GM19351 (cell line): ENCODE data around the gene CNOT8.

ENCODE experiments used
- ATAC-seq: cut with Tn5 transposase; IDR thresholded peaks from one replicate; pipeline ENCODE4 v1.9.1; 2021; ENCODE audit warnings: mild to moderate bottlenecking, moderate library complexity; ENCODE audit not compliant: unreplicated experiment

CNOT8 gene

GRCh38 chr5:154863291-154864080 lies 5.1 kb downstream of the CNOT8 start:
- no peak for ATAC-seq

DNA sequence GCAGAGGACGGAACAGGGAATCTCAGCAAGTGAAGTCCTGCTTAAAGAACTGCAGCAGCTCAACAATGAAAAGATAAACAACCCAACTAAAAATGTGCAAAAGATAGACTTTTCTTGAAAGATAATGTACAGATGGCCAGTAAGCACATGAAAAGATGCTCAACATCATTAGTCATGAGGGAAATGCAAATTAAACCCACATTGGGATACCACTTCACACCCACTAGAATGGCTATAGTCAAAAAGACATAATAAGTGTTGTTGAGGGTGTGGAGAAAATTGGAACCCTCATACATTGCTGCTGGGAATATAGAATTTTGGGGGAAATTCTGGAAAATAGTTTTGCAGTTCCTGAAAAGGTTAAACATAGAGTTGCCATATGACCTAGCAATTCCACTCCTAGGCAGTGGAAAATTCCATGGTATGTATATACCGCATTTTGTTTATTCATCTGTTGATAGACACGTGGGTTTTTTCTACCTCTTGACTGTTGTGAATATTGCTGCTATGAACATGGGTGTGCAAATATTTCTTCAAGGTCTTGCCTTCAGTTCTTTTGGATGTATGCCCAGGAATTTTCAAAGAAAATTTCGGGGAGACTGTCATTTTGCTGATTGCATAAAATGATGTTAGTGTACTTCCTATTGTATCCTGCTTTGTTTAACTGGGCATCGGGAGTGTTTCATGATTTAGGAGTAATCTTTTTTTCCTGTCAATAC lies 7.2 kb downstream of the CNOT8 start:
- ATAC-seq: no peak

DNA sequence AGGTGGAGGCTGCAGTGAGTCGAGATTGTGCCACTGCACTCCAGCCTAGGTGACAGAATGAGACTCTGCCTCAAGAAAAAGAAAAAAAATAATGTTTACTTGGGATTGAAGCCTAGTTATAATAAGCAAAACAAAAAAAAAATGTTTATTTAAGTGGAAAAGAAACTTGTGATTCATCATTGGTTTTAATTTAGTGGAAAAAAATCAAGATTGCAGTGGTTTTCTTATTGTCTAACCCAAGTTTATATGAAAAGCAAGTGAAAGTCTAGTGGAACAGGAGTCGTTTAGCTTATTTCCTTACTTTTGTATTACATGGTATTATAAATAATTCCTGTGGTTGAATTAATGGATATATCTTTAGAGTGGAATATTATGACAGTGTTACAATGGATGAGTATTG lies 8.4 kb downstream of the CNOT8 start:
- no peak for ATAC-seq

GRCh38 chr5:154868702-154869101 lies 10.3 kb downstream of the CNOT8 start:
- no peak for ATAC-seq

GRCh38 chr5:154871734-154872133 lies 13.3 kb downstream of the CNOT8 start:
- ATAC-seq: no peak

- ATAC-seq: no peak
These were observed 15.4 kb downstream of the CNOT8 start for GRCh38 chr5:154873791-154874331.

DNA sequence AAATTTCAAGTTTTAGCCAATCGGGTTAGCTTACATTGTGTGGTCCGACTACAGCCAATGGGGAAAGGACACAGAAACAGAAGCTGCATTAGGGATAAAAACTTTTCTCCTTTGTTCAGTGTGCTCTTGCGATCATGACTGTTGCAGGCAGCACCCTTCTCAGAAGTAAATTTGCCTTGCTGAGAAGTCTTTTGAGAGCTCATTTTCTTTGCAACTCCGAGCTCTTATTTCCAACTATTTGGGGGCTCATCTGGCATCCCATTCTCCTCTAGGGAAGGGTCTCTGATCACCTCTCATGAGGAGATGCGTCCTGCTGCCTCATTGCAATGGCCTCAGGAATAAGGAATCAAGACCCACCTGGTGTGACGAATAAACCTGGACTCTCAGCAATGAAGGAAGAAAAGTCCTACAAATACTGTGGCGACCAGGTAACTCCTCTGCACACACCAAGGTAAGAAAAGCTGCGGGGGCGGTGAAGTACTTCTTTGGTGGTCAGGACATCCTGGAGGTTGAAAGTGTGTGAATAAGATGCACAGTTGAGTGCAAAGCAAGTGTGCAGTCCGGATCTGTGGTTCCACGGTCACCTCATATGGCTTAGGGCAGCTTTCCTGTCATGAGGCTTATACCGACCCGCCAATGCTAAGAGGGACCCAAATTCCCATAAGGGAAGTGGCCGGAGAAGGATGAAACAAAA lies 20.4 kb downstream of the CNOT8 start:
- no peak for ATAC-seq

DNA sequence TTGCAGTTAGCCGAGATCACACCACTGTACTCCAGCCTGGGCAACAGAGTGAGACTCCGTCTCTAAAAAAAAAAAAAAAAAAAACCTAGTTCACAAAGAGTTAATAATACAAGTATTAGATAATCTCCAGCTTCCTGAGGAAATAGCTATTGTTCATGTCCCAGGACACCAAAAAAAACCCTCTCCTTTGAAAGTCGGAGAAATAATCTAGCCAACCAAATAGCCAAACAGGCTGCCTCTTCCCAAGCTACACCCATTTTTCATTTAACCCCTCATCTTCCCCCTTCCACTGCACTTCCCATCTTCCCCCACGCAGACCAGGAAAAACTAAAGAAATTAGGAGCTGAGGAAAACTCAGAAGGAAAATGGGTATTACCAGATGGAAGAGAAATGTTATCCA lies 23.6 kb downstream of the CNOT8 start:
- ATAC-seq: no peak

- ATAC-seq: no peak
These were observed 26.0 kb downstream of the CNOT8 start for GRCh38 chr5:154884424-154884823.

- ATAC-seq: no peak
These were observed 27.0 kb downstream of the CNOT8 start for GRCh38 chr5:154885439-154885838.

- ATAC-seq: no peak
These were observed 33.9 kb downstream of the CNOT8 start for GRCh38 chr5:154892369-154892771.

- ATAC-seq: no peak
These were observed 35.0 kb downstream of the CNOT8 start for GRCh38 chr5:154893381-154893780.

DNA sequence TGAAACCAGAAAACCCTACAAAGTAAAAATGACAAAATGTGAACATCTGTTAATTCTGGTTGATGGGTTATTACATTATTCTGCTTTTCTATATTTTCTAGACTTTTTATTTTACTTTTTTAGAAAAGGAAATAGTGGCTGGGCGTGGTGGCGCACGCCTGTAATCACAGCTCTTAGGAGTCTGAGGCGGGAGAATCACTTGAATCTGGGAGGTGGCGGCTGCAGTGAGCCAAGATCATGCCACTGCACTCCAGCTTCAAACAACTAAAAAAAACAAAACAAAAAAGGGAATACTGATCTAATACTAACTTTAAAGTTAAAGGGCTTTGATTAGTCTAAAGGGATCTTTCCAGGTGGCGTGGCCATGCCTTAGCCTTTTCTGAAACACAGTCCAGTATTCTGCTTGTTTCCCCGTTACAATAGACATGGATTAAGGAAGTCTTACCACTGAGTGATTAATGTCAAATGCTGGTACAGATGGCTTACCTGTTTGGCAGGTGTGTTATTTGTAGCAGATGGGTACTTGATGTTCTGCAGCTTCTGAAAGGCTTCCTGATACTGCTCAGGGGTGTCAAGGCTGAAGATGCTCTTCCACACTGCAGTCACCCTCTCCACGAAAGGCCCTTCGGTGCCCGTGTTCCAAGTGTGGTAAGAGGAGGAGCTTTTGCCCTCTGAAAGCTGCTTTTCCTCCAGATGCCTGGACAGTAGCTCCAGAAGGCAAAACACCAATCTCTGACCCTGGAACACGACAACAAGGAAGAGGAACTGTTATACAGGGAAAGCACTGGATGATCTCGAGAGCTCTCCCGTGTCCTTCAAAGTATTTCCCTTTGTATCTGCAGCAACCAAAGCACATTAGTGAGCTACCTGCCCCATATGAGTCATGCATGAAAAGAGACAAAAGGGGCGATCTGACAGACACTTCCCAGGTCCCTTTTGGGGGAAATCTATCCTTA lies 37.5 kb downstream of the CNOT8 start:
- ATAC-seq: no peak

GRCh38 chr5:154896562-154897165 lies 38.2 kb downstream of the CNOT8 start:
- no peak for ATAC-seq

DNA sequence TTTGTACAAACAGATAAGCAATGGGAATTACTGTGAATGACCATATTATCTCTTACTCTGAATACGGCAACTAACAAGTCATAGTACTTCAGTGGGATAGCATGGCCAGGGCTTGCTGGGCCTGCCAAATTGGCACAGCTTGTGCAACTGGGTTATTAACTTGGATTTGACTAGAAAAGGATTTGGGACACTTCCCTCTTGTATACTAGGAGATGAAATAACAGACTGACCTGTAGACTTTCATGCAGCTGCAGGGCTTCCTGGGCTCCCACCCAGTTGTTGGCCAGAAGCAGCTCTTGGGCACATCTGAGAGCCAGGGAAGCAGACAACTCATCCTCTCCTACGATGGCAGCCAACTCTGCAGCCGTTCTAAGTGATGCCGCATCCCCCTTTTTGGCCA lies 39.8 kb downstream of the CNOT8 start:
- ATAC-seq: no peak

DNA sequence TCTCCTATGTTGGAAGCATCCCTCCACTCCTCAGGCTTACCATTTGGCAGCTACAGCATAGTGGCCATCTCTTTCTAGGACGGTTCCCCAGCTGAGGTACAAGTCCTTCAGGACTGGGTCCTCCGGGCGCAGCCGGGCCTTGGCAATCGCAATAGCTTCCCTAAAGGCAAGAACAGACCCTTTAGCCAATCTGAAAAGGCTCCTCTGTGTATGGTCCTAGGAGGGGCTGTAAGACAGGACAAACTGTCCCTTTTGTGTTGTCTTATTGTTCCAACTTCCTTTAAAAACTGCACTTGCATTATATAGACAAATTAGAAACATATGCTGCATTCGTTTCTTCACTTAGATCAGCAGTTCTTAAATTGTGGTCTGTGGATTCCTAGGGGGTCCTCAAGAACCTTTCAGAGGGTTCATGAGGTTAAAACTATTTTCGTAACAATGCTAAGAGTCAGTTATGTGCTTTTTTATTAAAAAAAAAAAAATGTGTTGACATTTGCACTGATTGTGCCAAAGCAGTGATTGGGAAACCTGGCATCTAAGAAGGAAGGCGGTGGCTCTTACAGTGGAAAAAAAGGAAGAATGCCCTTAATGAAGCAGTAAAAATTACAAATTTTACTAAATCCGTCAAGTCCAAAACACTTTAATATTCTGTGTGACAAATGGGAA lies 40.9 kb downstream of the CNOT8 start:
- ATAC-seq: no peak

- no peak for ATAC-seq
These were observed 41.6 kb downstream of the CNOT8 start for GRCh38 chr5:154900066-154900465.

GRCh38 chr5:154901276-154901675 lies 42.8 kb downstream of the CNOT8 start:
- ATAC-seq: no peak

DNA sequence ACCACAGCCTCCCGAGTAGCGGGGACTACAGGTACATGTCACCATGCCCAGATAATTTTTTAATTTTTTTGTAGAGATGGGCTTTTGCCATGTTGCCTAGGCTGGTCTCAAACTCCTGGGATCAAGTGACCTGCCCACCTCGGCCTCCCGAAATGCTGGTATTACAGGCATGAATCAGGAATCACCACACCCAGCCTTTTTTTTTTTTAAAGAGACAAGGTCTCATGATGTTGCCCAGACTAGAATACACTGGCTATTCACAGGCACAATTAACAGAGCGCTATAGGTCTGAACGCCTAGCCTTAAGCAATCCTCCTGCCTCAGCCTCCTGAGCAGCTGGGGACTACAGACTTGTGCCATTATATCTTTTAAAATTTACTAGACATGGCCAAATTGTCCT lies 43.5 kb downstream of the CNOT8 start:
- ATAC-seq: no peak
